ENCODE measurements around the gene RANBP9.
A peak's percentile ranks its signal among the peaks of the same experiment; 100 is the strongest.

RANBP9 gene

DNA sequence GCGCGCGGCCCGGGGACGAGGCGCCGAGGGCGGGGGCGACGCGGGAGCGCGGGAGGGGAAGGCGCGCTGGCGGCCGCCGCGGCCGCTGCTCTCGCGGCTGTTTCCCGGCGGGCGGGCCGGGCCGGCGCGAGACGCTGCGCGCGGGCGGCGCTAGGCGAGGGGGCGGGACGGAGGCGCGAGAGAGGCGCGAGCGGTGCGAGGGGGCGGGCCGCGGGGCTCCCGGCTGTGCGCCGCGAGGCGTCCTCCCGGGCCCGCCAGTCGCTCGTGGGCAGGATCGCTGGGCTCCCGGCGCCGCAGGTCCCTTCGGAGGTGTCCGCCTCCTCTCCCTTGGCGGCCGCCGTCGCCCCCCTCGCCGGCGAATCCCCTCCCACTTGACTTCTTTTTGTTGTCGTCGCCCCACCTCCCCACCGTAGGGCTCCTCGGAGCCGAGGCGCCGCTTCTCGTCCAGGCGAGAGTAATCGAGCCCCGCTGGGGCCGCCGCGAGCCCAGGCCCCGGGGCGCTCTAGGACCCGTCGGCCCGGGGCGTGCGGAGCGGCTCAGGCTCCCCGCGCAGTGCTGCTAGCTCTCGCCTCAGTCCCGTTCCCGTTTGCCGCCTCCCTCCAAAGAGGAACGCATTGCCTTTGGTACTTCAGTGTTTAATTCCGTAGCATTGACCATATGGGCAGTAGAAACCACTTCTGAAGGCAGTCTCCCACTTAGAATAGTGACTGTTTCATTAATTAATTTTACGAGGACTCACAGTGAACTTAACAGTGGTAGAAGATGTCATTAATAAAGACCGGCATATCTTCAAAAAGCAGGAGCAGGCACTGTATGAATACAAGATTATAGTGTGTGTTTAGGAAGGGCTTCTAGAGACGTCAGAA is at the start of gene RANBP9:
Gene RANBP9, minus strand, starts transcription at position 103 of the 866 bp plus-strand sequence. CDS start 330 bp downstream, outside the sequence.
- peak; percentile 91 for DNase-seq

DNA sequence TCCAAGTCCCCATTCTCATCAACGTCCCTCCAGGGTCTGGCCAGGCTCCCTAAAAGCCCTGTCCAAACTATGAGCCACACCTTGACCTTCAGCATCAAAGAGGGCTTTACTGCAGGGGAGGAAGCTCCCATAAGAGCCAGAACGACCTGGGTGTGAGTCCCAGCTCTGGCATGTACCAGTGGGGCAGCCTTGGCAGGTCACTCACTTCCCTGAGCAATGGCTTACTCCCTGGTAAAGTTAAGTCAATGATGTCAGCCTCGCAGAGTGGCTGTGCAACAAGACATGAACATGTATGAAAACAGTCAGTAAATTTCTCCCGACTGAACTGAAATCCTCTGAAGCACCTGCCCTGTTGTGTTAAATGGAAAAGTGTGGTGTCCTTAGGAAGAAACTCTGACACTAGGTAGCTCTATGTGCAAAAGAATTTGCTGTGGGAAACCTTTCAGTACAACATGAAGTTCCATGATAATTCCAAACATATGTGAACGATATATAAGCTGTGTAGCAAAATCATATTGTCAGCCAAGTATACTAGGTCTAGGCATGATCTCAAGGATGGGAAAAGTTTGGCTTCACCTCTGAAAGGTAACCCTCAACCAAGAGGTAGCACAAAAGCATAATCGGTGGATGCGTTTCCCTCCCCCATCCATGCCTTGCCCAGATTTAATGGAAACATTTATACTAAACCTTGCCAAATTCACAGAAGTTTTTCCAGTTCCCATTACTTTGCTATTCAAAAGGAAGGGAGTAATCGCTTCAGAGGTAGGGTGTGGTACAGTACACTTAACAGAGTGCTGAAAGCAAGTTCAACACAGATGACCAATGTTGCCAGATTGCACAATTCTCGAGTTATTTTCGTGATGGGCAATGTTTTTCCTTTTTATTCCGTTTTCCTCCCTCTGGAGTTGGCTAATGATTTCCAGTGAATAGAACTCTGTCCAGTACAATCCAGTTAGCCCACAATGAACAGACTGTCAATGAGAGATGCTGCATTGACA is 49.0 kb upstream of the RANBP9 start:
- DNase-seq, result no peak

DNA sequence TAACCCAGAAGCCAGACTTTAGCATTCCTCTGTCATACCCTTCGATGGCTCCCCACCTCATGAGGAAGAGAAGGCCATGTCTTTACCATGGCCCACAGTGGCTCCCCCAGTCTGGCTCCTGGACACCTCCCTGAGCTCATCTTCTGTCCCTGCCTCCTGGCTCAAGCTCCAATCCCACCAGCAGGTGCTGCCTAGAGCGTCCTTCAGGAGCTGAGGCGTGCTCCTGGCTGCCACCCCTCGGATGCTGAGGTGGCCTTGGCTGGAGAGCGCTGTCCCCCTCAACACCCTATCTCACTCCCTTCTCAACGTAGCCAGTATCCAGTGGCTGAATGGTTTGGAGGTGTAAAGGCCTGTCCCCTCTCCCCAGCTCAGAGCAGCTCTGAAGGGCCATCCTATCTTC is 47.4 kb upstream of the RANBP9 start:
- DNase-seq, result no peak

DNA sequence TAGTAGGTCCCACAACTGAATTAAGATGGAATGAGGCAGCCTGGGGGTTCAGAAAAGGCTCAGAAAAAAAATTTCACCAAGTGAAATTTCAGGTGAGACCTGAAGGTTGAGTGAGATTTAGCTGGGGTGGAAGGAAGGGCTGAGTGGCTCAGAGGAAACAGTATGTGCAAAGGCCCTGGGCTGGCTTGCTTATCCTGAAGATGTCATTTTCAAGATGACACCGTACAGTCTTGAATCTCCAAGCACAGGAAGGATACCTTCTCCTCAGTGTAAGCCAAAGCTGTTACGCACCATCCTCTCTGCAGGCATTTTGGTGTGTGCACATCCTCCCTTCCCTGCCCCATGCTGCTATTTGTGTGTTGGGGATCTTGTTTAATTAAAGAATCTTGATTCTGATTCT is 43.0 kb upstream of the RANBP9 start:
- no peak for DNase-seq

DNA sequence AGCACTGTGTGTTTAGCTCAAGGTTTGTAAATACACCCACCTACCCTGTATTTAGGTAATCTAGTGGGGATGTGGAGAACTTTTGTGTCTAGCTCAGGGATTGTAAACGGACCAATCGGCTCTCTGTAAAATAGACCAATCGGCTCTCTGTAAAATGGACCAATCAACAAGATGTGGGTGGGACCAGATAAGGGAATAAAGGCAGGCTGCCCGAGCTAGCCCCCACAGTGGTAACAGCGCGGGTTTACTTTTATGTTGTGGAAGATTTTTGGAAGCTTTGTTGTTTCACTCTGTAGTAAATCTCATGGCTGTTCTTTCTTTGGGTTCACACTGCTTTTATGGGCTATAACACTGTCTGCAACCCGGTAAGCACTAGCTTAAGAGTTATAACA is 32.1 kb upstream of the RANBP9 start:
- no peak for DNase-seq

DNA sequence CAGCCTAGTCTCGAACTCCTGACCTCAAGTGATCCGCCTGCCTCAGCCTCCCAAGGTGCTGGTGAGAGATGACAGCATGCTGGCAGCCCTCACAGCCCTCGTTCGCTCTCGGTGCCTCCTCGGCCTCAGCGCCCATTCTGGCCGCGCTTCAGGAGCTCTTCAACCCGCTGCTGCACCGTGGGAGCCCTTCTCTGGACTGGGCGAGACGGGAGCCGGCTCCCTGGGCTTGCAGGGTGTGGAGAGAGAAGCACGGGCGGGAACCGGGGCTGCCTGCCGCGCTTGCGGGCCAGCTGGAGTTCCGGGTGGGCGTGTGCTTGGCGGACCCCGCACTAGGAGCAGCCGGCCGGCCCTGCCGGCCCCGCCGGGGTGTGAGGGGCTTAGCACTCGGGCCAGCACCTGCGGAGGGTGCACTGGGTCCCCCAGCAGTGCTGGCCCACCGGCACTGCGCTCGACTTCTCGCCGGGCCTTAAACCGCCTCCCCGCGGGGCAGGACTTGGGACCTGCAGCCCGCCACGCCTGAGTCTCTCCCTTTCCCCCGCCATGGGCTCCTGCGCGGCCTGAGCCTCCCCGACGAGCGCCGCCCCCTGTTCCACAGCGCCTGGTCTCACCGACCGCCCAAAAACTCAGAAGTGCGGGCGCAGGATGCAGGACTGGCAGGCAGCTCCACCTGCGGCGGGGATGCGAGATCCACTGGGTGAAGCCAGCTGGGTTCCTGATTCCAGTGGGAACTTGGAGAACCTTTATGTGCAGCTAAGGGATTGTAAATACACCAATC is 31.5 kb upstream of the RANBP9 start:
- DNase-seq, result no peak

DNA sequence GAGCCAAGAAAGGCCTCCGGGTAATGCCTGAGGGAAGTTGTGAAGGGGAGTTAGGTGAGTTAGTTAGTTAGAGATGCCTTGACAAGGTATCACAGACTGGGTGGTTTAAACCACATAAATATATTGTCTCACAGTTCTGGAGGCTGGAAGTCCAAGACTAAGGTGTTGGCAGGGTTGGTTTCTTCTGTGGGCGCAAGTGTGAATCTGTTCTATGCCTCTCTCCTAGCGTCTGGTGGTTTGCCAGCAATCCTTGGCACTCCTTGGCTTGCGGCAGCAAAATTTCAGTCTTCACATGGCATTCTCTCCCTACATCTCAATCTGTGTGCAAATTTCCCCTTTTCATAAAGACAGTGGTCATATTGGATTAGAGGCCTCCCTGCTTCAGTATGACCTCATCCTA is 29.7 kb upstream of the RANBP9 start:
- no peak for DNase-seq

DNA sequence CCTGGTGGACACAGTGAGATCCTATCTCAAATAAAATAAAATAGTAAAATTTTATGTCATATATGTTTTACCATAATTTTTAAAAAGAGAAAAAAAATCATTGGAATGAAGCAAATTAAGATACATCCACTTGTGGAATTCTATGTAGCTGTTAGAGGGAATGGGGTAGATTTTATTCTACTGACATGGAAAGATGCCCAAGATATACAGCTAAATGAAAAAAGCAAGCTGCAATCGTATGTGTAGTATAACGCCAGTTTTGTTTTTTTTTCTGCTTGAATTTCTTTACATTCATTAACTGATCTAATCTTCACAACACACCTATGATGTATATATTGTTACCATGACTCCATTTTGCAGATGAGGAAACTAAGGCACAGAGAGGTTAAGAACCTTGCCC is 23.4 kb upstream of the RANBP9 start:
- no peak for DNase-seq

DNA sequence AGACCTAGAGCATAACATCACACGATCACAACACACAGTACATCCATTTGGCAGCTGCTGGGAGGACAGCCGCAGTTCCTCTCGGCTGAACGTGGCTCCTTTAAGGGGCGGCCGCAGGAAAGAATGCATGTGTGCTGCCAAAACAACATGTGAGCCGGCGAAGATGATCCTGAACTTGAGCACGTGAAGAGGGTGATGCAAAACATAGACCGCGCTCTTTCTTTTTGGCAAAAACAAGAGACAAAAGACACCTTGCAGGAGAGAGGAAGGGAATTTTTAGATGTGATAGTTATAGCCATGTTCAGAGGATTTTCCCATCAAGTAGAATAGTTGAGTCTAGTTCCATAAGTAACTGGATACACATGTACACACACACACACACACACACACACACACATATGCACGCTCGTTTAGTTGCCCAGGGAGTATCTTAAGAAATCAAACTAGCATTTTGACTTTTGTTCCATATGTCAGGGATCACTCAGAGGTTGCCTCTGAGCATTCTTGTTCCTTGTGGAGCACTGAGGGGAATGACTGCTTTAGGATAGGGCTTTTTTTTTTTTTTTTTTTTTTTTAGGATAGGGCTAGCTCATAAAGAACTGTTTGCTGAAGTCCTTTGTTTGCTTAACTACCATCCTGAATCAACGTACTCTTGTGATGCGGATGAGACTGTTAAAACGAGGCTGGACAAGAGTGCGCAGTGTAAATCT is 21.7 kb upstream of the RANBP9 start:
- no peak for DNase-seq

DNA sequence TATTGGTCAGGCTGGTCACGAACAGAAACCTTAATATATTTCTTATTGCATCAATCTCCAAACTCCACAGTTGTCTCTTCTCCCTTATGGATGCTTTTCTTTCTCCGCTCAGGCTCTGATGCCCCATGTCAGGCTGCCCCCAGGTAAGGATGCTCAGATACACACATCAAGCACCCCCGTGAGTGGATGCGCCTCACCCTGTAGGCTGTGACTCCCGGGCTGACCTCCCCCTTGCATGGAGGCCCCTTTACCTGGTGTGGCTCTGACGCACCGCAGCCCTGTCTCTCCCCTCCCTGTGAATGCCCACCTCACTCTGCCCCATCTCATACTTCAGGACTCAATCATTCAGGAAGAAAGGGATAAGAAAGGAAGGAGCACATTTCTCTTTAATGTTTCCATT is 19.1 kb upstream of the RANBP9 start:
- DNase-seq, result no peak

DNA sequence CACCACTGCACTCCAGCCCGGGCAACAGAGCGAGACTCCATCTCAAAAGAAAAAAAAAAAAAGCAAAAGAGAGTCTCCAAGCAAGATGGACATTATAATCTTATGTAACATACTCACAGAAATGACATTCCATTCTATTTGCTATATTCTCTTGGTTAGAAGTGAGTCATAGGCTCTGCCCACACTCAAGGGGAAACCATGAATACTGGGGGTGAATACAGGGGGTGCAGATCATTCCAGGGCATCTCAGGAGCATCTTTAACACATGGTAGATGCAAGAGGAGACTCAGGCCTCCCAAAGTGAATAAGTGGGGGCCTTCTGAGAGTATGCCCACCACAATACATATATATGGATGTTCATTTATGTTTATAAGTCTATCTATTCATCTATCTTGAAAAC is 18.3 kb upstream of the RANBP9 start:
- no peak for DNase-seq

DNA sequence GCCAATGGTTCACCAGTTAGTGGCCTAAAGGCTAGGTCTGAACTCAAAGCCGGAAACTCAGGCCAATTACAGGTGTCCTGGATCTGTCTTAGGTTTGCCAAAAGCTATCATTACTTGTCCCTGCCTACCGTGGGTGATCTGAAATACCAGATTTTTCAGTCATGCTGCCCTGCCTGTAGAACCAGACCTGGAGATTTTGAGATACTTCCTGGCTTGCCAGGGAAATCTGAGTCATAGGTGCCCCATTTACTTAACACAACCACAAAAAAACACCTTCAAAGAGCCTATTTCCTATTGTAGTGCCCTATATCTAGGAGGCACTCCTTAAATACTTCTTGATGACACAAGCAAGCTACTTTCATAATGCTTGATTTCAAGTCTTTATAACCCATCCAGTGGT is 13.9 kb upstream of the RANBP9 start:
- DNase-seq, result no peak

DNA sequence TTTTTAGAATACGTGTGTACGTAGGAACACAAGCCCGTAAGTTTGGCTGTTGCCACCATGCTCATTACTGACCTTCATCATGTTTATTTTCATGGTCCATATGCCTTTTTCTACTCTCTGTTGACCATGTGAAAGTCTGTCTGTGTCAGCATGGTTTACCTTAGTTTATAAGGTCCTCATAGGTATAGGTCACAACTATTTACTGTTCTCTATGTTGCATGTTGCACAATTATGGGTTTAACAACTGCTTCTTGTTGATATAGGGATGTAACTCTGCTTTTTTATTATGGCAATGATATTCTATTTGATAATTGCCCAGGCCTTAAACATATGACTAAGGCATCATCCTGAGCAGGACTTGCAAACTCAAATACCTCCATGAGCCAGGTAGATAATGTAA is 13.4 kb upstream of the RANBP9 start:
- no peak for DNase-seq

DNA sequence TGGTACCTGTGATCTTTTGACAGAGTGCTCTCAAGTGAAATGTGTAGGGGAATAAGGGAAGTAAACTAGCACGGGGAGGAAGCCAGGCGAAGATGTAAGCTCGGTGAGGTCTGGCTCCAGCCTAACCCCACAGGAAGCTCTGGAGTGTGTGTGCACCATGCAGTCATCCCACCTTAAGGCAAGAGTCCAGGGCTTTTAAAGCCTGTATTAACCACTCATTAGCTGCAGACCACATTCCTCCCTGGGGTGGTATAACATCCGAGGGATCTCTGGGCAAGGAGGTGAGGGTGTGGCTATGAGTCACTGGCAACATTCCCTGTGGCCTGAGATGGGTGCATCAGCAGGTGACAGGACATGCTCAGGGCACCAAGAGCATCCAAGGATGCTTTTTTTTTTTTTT is 12.5 kb upstream of the RANBP9 start:
- DNase-seq, result no peak

DNA sequence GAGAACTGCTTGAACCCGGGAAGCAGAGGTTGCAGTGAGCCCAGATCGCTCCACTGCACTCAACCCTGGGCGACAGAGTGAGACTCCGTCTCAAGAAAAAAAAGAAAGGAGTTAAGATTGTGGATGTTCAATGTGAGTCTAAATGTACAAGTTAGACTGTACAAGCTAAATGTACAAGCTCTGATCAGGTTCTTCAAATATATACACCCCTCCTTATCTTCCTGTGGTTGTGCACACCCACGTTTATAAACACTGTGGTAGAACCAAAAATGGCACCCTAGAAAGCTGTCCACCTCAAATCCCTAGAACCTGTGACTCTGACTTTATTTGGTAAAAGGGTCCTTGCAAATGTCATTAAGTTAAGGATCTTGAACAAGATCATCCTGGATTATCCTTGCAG is 11.2 kb upstream of the RANBP9 start:
- no peak for DNase-seq

DNA sequence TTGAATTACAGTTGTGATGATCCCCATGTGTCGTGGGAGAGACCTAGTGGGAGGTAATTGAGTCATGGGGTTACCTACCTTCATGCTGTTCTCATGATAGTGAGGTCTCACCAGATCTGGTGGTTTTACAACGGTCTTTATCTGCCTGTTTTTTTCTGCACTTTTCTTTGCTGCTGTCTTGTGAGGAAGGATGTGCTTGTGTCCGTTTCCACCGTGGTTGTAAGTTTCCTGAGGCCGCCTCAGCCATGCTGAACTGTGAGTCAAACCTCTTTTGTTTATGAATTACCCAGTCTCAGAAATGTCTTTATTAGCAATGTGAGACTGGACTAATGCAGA is 6.5 kb upstream of the RANBP9 start:
- DNase-seq, result no peak

DNA sequence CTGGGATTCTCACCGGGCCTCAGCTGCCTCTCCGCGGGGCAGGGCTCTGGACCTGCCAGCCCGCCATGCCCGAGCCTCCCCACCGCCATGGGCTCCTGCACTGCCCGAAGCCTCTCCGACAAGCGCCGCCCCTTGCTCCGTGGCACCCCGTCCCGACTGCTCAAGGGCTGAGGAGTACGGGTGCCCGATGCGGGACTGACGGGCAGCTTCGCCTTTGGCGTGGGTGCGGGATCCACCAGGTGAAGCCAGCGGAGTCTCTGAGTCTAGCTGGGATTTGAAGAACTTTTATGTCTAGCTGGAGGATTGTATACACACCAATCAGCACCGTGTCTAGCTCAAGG is 5.3 kb upstream of the RANBP9 start:
- DNase-seq, result no peak

DNA sequence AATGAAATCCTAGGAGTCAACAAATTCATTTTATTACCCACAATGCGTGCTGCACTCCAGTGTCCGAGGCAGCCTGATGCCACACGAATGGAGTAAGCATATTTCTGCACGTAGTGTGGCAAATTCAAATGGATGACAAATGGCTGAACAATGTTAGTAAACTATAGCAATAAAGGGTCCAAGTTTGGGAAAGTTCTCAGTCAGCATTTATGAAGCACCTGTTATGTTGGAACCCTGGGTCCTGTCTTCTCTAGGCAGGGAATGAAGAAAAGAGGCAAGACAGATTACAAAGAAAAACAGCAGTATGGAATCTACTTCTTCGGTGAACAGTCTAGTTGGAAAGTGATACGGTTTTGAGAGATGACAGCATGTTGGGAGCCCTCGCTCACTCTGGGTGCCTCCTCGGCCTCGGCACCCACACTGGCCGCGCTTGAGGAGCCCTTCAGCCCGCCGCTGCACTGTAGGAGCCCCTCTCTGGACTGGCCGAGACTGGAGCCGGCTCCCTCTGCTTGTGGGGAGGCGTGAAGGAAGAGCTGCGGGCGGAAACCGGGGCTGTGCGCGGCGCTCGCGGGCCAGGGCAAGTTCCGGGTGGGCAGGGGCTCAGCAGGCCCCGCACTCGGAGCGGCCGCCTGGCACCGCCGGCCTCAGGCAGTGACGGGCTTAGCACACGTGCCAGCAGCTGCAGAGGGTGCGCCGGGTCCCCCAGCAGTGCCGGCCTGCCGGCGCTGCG is 4.8 kb upstream of the RANBP9 start:
- no peak for DNase-seq

DNA sequence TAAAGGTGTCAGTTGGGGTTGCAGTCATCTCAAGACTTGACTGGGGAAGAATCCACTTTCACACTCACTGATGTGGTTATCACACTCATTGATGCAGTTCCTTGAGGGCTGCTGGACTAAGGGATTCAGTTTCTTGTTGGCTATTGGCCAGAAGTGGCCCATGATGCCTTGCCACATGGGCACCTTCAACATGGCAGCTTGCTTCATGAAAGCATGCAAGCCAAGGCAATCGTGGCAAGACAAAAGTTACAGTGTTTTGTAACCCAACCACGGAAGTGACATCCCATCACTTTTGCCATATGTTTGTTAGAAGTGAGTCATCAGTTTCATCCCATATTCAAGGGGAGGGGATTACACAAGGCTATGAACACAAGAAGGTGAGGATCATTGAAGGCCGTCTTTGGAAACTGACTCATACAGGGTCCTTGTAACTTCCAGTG is 3.8 kb upstream of the RANBP9 start:
- DNase-seq, result no peak

DNA sequence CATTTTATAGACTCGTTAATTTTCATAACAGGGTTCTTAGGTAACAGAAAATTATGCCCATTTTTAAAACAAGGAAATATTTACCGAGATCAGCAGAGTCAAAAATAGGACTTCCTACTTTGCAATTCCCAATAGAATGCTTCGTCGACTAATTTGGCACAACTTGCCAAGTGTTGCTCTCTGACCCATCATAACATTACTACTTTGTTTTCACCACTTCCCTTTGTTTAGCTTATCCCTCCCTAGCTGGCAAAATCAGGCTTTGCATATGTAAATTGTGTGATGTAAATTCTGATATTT is 914 bp upstream of the RANBP9 start:
- DNase-seq, result peak; percentile 42

DNA sequence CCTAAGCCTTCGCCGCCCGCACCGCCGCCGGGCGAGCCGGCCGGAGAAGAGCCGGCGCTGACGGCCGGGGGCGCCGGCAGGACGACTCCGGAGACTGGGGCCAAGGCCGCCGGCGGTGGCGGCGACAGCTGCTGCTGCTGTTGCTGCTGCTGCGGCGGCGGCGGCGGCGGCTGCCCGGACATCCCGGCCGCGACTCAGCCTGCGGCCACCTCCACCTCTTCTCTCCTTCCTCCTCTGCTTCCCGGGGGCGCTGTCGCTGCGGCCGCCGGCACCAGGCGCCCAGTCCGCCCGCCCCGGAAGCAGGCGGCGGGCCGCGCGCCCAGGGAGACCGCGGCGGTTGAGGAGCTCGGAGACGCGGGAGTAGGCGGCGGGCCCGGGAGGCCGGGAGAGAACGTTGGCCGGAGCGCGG is 307 bp downstream of the RANBP9 start:
- DNase-seq, result peak; percentile 71

Measured in hematopoietic multipotent progenitor cell treated with erythropoietin and hydrocortisone succinate and interleukin-3 and kit ligand, for 6 days (in vitro differentiated cells).